Embryonic facial prominence (tissue), 1 donor: ENCODE results near the gene SLC39A11.
A peak's percentile ranks its signal among the peaks of the same experiment; 100 is the strongest.

ENCODE experiments used
- DNase-seq: peaks from one replicate; pipeline ENCODE4 v3.0.0-alpha.2; 2016; ENCODE audit errors: extremely low spot score

Gene SLC39A11

DNA sequence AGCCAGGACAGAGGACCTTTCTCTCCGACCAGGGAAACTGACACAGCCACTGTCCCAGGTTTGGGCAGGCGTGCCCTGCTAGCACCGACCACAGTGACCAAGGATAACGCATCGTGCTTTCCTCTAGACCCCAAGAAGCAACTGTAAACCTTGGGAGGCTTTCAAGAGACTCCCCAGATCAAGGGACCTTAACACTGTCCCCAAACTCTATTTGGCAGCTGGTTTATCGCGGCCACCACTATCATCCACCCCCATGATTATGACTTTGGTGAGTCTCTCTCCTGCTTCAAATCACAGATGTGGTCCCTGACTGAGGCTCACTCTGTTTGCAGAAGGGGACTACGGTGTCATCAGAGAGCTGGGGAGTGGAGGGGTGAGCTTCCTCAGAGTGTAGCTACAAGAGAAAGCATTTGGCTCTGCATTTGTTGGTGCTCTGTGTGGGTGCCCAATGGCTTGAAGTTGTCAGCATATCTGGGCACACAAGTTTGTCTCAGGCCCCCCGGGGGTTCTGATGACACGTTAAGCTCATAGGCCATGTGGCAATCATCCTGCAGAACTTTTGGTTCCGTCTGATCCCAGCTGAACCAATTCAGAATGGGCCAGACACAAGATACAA is 408.0 kb downstream of the SLC39A11 start:
- DNase-seq, result no peak

DNA sequence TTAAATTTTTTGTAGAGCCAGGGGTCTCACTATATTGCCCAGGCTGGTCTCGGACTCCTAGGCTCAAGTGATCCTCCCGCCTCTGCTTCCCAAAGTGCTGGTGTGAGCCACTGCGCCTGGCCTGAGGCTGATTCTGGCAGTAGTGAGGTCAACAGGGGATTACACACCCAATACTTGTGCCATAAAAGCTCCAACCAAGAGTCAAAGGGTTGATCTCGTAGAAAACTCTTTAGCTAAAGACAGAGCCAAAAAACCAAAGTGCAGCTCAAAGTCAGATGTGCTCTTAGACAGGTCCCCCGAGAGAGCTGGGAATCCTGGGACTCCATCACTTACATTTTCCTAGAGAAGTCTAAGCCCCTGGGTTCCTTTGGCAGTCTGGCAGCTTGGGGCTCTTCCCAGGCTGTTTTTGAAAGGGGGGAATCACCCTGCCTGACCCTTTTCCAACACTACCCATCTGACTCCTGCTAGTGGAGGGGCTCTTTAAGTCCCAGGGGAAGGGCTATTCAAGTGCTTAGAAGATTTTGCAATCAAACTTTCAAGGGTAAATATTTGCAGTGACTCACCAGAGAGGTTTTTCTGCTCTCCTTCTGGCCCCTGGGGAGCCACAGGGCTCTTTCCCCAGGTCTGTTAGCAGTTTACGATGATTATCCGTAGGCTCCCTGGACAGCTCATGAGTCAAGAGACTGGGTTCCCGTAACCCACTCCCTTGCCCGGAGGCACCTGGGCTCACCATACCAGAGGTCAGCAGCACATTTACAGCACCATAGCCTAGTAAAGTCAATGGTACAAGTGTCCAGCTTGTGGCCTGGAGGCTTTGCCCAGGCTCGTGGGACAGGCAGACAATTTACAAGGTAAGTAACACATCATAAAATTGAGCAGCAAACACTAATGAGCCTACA is 408.7 kb downstream of the SLC39A11 start:
- DNase-seq, result no peak

DNA sequence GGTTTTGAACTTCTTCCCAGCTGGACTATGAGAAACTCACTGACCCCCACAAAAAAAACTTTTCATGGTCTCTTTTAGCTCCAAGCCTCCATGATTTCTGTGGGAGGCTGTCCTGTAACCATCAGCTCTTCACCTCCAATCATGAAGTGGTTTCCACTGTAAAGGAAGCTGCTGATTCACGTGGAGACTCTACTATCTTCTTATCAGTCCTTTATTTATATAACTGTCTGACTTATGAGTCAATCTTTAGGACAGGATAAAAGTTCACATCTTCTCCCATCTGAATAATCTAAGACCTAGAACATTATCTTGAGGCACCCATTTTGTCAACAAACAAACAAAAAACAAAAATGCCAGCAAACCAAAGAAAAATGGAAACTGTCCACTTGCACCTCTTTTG is 409.9 kb downstream of the SLC39A11 start:
- no peak for DNase-seq

DNA sequence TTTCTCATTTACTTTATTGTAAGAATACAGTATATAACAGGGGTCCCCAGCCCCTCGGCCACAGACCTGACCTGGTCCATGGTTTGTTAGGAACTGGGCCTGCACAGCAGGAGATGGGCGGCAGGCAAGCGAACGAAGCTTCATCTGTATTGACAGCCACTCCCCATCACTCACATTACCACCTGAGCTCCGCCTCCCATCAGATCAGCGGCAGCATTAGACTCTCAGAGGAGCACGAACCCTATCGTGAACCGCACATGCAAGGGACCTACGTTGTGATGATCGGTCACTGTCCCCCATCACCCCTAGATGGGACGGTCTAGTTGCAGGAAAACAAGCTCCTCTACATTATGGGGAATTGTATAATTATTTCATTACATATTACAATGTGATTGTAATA is 410.6 kb downstream of the SLC39A11 start:
- DNase-seq, result no peak

DNA sequence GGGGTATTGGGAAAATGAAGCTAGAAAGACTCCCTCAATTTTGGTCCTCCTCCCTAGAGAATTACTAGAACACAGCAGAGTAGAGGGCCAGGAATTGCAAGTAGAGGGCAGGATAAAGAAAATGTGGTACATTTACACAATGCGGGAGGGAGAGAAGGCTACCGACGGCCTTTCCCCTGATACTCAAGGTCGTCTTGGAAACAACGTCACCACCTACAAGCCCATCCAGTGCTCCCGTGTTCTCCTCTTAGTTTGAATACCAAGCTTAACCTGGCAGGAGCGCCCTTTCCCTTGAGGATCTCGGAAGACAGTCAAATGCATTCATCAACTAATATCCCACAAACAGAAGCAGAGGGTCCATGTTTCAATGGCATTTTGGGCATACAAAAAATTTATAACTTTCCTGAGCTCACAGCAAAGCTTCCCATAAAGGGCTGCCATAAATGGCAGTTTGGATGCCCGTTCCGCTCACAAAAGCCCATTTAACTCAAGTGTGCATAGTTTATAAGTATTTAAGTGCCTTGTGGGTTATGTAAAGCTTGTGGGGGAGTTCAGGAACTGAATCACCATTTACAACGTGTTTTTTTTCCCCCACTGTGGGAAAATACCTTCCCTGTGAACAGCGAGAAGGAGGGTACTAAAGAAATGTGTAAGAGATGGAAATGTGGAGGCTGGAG is 414.6 kb downstream of the SLC39A11 start:
- DNase-seq, result no peak

DNA sequence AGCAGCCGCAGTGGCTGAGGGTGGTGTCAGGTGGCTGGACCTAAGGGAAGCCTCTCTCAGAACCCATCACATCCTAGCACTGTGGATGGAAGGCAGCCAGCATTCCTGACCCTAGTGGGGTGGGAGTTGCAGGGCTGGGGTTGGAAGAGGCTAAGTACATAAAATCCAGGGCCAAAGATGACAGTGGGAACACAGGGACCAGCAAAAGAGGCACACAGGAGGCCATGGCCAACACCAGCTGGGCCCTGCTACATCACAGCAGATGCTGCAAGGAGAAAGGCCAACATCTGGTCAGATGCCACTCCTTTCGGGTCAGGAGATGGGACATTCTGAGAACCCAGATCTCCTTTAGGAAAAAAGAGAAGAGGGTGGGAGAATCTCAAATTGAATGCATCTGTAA is 415.4 kb downstream of the SLC39A11 start:
- DNase-seq, result no peak

DNA sequence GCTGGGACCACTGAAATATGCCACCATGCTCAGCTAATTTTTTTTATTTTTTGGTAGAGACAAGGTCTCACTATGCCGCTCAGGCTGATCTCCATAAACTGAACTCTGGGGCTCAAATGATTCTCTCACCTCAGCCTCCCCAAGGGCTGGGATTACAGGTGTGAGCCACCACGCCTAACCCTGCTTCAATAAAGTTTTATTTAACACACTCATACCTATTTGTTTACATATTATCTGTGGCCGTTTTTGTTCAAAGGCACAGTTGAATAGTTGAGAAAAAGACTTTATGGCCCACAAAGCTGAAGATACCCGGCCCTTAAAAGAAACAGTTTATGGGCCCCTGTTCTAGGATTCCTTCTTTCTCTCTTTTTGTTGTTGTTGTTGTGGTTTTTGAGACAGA is 419.8 kb downstream of the SLC39A11 start:
- DNase-seq, result no peak

DNA sequence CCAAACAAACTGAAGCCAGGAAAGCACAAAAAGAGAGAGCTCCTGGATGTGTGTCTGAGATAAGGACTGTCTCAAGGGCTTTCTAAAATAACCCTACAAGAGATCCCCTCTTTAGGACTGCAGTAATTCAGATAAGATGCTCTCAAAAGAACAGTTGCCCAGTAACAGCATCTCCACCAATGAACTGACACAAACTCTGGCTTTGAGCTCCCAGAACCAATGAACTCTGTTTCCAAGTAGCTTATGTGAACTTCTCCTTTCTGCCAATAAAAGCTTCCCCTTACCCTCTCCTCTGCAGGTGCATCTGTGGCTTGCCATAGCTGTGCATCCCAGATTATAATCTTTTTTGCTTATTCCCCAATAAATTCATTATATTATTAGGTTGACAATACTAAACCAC is 421.5 kb downstream of the SLC39A11 start:
- no peak for DNase-seq

DNA sequence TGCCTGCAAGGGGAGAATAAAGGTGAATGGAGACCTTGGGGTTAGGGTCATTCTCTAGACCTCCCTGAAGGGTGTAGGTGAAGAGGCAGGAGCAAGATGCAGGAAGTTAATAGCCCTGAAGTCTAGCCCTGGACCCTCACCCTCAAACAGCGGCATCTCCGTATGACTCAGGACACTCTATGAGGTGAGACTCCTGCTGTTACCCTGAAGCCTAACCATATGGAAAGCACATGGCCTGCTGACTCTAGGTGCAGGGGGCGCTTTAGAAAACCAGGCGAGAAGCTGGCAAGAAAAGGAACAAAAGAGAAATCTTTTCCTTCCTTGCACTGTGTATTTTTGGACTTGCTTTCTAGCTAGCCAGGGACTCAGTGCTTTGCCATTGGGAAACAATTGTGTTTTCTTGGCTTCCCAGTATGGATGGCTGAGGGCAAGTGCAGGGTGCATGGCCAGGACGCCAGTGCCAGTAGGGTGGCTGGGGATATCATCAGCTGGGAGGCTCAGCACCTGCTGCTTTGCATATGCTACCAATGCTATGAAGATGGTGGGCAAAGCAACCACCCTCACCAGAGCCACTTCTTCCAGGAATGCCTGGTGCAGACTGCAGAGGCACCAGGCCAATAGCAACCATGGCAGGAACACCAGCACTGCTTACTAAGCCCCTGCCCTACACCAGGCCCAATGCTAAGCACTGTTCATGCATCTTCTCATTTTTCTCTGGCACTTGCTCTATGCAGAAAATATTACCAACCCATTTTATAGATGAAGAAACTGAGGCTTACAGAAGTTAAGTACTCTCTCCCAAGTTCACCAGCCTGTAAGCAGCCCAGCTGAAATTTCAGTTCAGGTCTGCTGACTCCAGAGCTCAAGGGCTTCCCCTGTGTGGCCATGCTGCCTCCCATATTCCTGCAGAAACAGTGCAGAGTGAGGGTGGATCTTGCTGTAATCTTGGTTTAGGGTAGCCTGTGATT is 425.1 kb downstream of the SLC39A11 start:
- DNase-seq, result no peak

DNA sequence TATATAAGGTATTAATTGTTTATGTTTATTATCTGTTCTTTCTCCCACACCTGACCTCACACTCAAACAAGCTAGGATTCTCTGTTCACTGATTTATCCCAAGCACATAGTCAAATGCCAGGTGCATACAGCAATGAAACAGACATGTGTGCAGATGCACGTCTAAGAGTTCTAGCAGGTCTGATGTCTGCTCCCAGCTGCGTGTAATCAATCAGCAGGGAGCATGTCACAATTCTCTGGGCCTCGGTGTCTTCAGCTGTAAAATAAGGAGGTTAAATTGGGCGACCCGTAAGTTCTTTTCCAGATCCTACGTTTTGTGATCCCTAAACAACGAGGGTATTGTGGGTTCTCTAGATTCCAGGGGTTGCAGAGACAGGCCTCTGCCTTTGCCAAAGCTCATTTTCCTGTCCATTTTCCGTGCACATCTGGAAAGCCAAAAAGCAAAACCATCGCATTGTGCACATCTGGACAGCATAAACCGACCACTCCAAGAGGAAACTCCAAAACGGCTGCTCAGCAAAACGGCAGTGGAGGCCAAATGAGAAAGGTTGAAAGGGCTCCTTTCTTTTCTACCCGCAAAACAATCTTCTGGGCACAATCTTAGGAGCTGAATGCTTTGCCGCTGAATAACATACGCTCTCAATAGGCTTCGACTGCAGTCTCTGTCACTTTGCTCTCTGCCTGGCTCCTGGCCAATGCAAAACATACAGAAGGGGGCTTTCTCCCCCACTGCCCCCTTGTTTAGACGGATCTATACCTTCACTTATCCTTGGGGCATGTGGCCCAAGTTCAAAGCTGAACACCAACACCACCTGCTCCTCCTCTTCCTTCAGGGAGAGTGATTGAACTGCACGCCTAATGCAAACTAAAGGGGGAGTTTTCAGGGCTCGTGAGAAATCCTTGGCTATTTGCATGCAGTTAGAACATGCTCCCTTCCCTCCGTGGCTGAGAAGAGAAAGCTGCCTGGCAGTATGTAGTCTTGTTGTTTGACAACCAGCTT is 426.3 kb downstream of the SLC39A11 start:
- peak; percentile 30 for DNase-seq

DNA sequence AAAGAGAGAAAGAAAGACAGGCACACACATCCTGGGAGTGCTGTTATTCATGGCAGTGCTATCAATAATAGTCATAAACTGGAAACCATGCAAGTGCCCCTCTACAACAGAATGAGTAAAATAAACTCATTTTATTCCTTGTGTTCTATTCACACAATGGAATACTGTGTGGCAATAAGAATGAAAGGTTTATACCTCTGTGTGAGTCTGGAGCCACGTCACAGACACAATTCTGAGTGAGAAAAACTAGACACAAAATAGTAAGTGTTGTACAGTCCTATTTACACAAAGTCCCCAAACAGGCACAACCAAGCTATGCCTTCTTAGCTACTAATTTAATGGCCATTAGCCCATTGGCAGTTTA is 429.7 kb downstream of the SLC39A11 start:
- DNase-seq, result no peak

DNA sequence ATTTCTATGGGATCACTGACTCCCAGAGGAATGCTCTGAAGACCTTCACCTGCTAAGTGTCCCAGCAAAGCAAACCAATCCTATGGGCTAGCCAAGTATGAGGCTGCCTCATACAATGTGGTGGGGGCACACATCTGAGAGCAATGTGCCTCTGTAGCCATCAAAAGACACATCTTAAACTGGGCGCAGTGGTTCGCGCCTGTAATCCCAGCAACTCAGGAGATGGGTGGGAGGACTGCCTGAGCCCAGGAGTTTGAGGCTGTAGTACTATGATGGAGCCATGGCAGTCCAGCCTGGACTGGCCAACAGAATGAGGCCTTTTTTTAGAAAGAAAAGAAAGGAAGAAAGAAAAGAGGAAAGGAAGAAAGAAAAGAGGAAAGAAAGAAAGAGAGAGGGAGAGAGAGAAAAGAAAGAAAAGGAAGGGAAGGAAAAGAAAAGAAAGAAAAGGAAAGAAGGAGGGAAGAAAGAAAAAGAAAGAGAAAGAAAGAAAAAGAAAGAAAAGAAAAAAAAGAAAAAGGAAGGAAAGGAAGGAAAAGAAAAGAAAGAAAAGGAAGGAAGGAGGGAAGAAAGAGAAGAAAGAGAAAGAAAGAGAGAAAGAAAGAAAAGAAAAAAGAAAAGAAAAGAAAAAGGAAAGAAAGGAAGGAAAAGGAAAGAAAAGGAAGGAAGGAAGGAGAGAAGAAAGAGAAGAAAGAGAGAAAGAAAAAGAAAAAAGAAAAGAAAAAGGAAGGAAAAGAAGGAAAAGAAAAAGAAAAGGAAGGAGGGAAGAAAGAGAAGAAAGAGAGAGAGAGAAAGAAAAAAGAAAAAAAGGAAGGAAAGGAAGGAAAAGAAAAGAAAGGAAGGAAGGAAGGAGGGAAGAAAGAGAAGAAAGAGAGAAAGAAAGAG is 430.3 kb downstream of the SLC39A11 start:
- no peak for DNase-seq

DNA sequence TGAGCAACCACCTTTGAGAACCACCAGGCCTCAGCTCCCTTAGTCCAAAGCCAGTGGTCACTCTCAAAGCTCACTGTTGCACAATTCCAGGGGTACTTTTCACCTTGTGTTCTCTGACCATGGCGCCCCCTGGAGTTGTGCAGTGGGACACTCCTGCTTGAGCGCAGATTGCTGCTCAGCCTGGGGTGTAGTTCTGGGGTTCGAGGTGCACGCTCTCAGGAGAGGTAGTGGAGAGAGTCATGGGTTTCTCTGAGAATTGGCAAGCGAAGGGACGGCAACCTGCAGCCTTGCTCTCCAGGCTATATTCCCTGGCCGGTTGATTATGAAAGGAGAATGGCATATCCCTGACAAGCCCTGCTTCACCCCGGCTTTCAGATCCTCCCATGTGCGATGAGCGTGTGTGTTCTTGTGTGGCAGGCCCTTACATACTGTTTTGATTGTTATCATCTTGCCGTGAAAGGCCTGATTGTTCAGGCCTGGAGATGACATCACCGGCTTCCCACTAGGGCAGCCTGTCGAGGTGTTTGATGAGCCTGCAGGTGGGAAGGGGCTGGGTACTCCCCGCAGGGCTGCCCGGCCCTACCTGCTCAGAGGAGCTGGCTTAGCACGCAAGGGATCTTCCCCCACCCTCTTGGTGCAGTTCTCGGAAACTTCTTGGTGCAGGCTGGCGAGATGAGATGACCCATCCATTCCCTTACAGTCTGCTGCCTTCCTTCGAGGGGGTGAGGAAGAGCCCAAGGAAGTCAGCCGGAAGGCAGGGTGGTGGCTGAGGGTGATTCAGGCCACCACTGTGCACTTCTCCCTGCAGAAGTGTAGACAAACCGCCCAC is 431.2 kb downstream of the SLC39A11 start:
- DNase-seq, result no peak

DNA sequence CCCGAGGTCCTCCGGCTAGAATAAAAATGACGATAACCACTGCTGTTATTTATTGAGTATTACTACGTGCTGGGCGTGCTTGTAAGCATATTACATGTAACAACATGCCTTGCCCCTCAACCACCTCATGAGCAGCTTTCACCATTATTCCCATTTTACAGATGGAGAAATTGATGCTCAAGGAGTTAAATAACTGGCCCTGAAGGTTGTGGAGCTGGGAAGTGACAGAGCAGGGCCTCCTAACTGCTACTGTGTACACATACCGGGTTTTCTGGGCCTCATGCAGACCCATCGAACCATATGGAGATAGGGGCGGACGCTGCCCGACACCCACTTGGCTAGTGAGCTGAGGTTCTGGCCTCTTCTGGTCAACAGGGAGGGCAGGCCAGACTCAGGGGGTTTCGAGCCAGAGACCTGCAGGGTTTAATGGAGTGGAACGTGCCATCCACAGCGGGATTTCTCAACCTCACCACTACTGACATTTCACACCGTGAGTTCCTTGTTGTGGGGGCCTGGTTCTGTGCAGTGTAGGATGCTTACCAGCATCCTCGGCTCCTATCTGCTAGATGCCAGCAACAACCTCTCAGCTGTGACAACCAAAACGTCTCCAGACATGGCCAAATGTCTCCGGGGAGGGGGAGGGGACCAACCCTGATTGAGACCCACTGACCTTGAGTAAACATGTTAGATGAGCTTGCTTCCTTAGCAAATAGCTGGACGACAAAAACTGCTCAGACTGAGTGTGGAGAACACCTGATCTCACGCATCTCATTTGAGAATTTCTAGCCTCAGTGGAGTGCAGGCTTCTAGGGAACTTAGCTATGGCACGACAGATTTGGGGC is 432.0 kb downstream of the SLC39A11 start:
- DNase-seq, result no peak

DNA sequence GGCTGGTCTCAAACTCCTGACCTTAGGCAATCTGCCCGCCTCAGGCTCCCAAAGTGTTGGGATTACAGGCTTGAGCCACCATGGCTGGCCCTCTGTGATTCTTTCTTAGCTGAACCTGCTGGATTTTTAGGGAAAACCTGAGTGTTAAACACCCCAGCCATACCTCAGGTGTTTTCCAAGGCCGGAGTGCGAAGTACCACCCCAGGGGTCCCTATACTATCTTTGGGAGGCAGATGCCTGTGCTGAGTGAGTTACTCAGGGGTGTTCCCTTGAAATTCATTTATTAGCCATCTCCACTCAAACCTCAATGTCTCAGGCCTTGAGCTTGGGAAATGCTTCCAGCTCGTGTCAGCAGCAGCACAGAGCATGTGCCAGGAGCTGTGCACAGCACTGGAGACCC is 432.7 kb downstream of the SLC39A11 start:
- no peak for DNase-seq

DNA sequence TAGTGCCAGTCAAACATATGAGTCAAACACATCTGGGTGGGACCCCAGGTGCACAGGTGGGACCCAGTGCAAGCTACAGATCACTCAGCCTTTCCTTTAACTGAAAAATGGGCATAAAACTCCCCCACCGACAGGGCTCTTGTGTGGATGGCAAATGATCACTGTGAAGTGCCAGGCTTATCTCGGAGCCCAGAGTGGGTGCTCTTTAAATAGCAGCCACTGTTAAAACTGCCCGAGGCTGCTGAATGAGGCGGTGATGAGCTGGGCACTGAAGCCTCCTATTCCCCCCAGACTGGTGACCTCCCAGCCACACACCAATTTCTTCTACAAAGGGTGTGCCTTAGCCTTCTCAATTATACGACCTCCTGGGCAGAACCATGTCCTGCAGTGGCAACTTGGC is 433.8 kb downstream of the SLC39A11 start:
- DNase-seq, result no peak

DNA sequence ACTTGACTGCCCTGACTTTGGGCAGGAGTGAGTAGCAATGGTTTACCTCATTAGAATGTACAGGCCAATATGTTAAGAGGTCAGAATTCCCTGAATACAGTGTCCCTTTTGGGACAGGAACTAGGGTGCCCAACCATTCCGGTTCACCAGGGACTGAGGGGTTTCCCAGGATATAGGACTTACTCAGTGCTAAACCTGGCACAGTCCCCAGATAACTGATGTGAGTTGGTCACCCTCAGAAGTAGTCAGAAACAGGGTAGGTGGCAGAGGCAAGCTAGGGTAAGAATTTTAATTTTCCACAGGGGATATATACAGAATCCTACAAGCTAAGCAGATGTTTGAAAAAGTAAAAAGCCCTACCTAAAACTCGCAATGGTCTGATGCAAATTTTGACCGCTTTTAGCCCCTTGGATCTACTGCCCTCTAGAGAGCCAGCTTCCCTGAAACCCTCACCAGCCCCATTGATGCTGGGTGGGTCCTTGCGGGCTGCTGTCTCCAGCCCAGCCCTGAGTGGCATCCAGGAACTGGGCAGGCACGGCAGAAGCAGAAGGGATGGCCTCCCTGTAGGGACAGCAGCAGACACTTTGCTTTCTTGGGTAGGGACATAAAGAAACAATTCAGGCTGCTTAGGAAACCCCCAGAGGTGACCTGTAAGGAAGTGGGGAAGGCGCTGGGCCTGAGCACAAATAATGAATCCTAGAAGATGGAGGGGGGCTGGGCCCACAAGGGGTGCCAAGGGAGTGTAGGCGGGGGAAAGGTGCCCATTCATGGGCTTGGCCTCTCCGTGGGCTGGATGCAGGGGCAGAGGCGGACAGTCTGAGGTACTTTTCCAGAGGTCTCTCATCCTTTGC is 434.8 kb downstream of the SLC39A11 start:
- no peak for DNase-seq
